GM21515 (cell line): ENCODE results near the gene ANGPTL7.
A peak's percentile ranks its signal among the peaks of the same experiment; 100 is the strongest.

Experiments used
- ATAC-seq: cut with Tn5 transposase; IDR thresholded peaks from one replicate; pipeline ENCODE4 v1.9.1; 2021; ENCODE audit not compliant: unreplicated experiment

The ANGPTL7 gene

GRCh38 chr1:11198851-11199594, 9.9 kb downstream of the ANGPTL7 start:
- no peak for ATAC-seq

- ATAC-seq: no peak
These were observed 15.4 kb downstream of the ANGPTL7 start for GRCh38 chr1:11204396-11205190.

GRCh38 chr1:11207898-11208611, 18.9 kb downstream of the ANGPTL7 start:
- ATAC-seq: no peak

- ATAC-seq: no peak
These were observed 22.3 kb downstream of the ANGPTL7 start for GRCh38 chr1:11211461-11211860.

GRCh38 chr1:11211925-11212587, 22.9 kb downstream of the ANGPTL7 start:
- ATAC-seq: no peak

- ATAC-seq: no peak
These were observed 25.7 kb downstream of the ANGPTL7 start for GRCh38 chr1:11214698-11215380.

- no peak for ATAC-seq
These were observed 26.3 kb downstream of the ANGPTL7 start for GRCh38 chr1:11215381-11216005.

GRCh38 chr1:11216074-11216473, 26.9 kb downstream of the ANGPTL7 start:
- no peak for ATAC-seq

- peak; percentile 84 for ATAC-seq
These were observed 38.2 kb downstream of the ANGPTL7 start for GRCh38 chr1:11227106-11228077.

GRCh38 chr1:11229203-11229602, 40.0 kb downstream of the ANGPTL7 start:
- ATAC-seq: no peak

- no peak for ATAC-seq
These were observed 44.1 kb downstream of the ANGPTL7 start for GRCh38 chr1:11233208-11233607.

- no peak for ATAC-seq
These were observed 48.2 kb downstream of the ANGPTL7 start for GRCh38 chr1:11237356-11237755.

GRCh38 chr1:11238311-11238710, 49.2 kb downstream of the ANGPTL7 start:
- ATAC-seq: no peak

GRCh38 chr1:11245248-11245647, 56.1 kb downstream of the ANGPTL7 start:
- ATAC-seq: no peak
